Prostate gland (tissue), 2 donors: ENCODE measurements around the gene POC1B. TPM values are rescaled to one million over a fixed set of nuclear protein-coding genes. Genes with fewer than 3 reads are reported as not detected.

ENCODE experiments used
- DNase-seq: peaks from one replicate; pipeline ENCODE4 v3.0.0-alpha.2; 2019; ENCODE audit warnings: low spot score
- H3K27ac ChIP-seq, 2 donors: fragments of 200-600 bp; sonication (generic); 2 replicates each; pipeline ENCODE4 v1.5.1; 2017 to 2019
- H3K27me3 ChIP-seq: fragments of 200-600 bp; sonication (generic); replicated peaks from 2 replicates; pipeline ENCODE4 v1.5.1; 2019; ENCODE audit not compliant: insufficient read depth
- H3K36me3 ChIP-seq, 2 donors: fragments of 200-600 bp; sonication (generic); 1 replicate in 1 of 2; 2 replicates in 1 of 2; pipeline versions ENCODE4 v1.5.1 to v1.8.1; 2017 to 2019
- H3K4me1 ChIP-seq: fragments of 200-600 bp; sonication (generic); replicated peaks from 2 replicates; pipeline ENCODE4 v1.5.1; 2019
- H3K4me3 ChIP-seq, 2 donors: fragments of 200-600 bp; sonication (generic); 2 replicates each; pipeline ENCODE4 v1.5.1; 2017 to 2019
- H3K9me3 ChIP-seq: fragments of 200-600 bp; sonication (generic); 2 replicates; pipeline ENCODE4 v1.5.1; 2017
- CTCF ChIP-seq, 4 experiments: fragments of 200-600 bp in 2 of 4; fragments of 450-650 bp in 2 of 4; sonication (generic) in 2 of 4; IDR thresholded peaks; 1 replicate in 3 of 4; 2 replicates in 1 of 4; pipeline ENCODE4 v1.5.1; 2016 to 2019; ENCODE audit warnings: antibody characterized with exemption in 4 of 4, mild to moderate bottlenecking in 2 of 4, moderate library complexity in 2 of 4
- POLR2A ChIP-seq: fragments of 450-650 bp; IDR thresholded peaks from one replicate; pipeline ENCODE4 v1.6.1; 2016; ENCODE audit warnings: antibody characterized with exemption, mild to moderate bottlenecking
- POLR2AphosphoS5 ChIP-seq: sonication (generic); formaldehyde crosslinking; IDR thresholded peaks from one replicate; pipeline ENCODE4 v1.6.1; 2017; ENCODE audit warnings: antibody characterized with exemption
- WGBS: methylation state at CpG from one replicate; pipeline ENCODE4 v1.1.5; 2018; 5-methylcytosine and 5-hydroxymethylcytosine counted together
- intact Hi-C: fragments of 100-400 bp; cut with DNase I; formaldehyde crosslinking; loops from one replicate; pipeline ENCODE4 v1.14.2; 2022
- total RNA-seq, 2 donors: library from RNA; depleted of rRNA; stranded (reverse); fragments of >200 nt; gene quantifications; one replicate each; pipeline ENCODE4 v1.1.0, GENCODE V29; 2016

POC1B gene
- total RNA-seq, 2 donors from 2014 or later, result 11.1 to 15.8 TPM

GRCh38 chr12:89392391-89392790, 133.5 kb downstream of the POC1B start:
- TF ChIP-seq CTCF (IDR thresholded peaks at IDR 0.05), result no peak
- no peak for TF ChIP-seq POLR2AphosphoS5
- TF ChIP-seq POLR2A, result no peak
- Histone ChIP-seq H3K4me3 (no peak overlapping the region), H3K36me3 (no peaks in the 10 kb centered on the region), H3K9me3 (no peaks in the 10 kb centered on the region), H3K27me3 (no peaks in the 10 kb centered on the region), H3K27ac (no peak overlapping the region), H3K4me1 (no peaks in the 10 kb centered on the region)
- intact Hi-C loops, result no loop called here
- no peak for DNase-seq
- WGBS, result 85% methylated on average over 3 of the region's 3 CpGs

GRCh38 chr12:89391726-89392336, 134.0 kb downstream of the POC1B start:
- intact Hi-C loops, result no loop called here
- WGBS, result 92% methylated on average over 6 of the region's 6 CpGs

GRCh38 chr12:89390802-89391673, 134.8 kb downstream of the POC1B start:
- Histone ChIP-seq H3K36me3 (no peaks in the 10 kb centered on the region), H3K4me3 (no peak overlapping the region), H3K4me1 (no peaks in the 10 kb centered on the region), H3K27ac (no peak overlapping the region), H3K9me3 (no peaks in the 10 kb centered on the region), H3K27me3 (no peaks in the 10 kb centered on the region)
- intact Hi-C loops, result no loop called here
- 92% methylated on average over 3 of the region's 3 CpGs for whole genome bisulfite sequencing
- TF ChIP-seq POLR2AphosphoS5 (no peak), POLR2A (no peak), CTCF (IDR thresholded peaks at IDR 0.05) (no peak)
- DNase-seq, result no peak

More at GRCh38 chr12:89391726-89392336, 134.0 kb downstream of the POC1B start:
- H3K27ac ChIP-seq, result no peak overlapping the region
- no peaks in the 10 kb centered on the region for H3K9me3 ChIP-seq
- no peak for DNase-seq
- no peaks in the 10 kb centered on the region for H3K4me1 ChIP-seq
- no peaks in the 10 kb centered on the region for H3K36me3 ChIP-seq
- TF ChIP-seq POLR2A, result no peak
- no peak for TF ChIP-seq CTCF (IDR thresholded peaks at IDR 0.05)
- H3K27me3 ChIP-seq, result no peaks in the 10 kb centered on the region
- no peak overlapping the region for H3K4me3 ChIP-seq

- TF ChIP-seq POLR2AphosphoS5 (peak; percentile 54), CTCF (IDR thresholded peaks at IDR 0.05) (peak in 1 of 4 experiments; percentile 5), POLR2A (no peak)
- no peak for DNase-seq
- Histone ChIP-seq H3K36me3 (no peaks in the 10 kb centered on the region), H3K27ac (no peak overlapping the region), H3K27me3 (no peaks in the 10 kb centered on the region), H3K4me1 (no peaks in the 10 kb centered on the region), H3K9me3 (no peaks in the 10 kb centered on the region), H3K4me3 (no peak overlapping the region)
- WGBS, result 49% methylated on average over 6 of the region's 6 CpGs
- intact Hi-C loops, result no loop called here
Observed at GRCh38 chr12:89389755-89390661, 135.8 kb downstream of the POC1B start.
